PC-9 (cell line): ENCODE results near the gene TRIM71. TPM values are rescaled to one million over a fixed set of nuclear protein-coding genes. Genes with fewer than 3 reads are reported as not detected.

Source experiments
- Bru-seq: library from RNA; stranded (reverse); fragments of 400-500 nt; gene quantifications from one replicate; lab custom pipeline; 2021; lab: Mats Ljungman, UMichigan
- BruChase-seq, 2 experiments: library from RNA; stranded (reverse); fragments of 400-500 nt; gene quantifications; one replicate each; lab custom pipeline; 2021; lab: Mats Ljungman, UMichigan
- BruUV-seq: library from RNA; stranded (reverse); fragments of 400-500 nt; replicated peaks from 2 replicates; lab custom pipeline; 2021; lab: Mats Ljungman, UMichigan
- CTCF ChIA-PET: fragments of 300-600 bp; sonication (Branson Sonifier 250); formaldehyde crosslinking; loops from one replicate; lab custom pipeline; 2022; ENCODE audit warnings: antibody characterized with exemption; lab: Charles Lee
- POLR2A ChIA-PET: fragments of 300-600 bp; sonication (Branson Sonifier 250); formaldehyde crosslinking; loops from one replicate; lab custom pipeline; 2022; ENCODE audit warnings: antibody characterized with exemption; ENCODE audit not compliant: unreplicated experiment; lab: Charles Lee
- DNase-seq, 2 experiments: peaks; one replicate each; pipeline versions ENCODE4 v3.0.0 to v3.0.0-alpha.2; 2015 to 2022; ENCODE audit warnings: mixed read lengths in 1 of 2
- H2AFZ ChIP-seq: fragments of 200-600 bp; sonication (generic); 2 replicates; pipeline ENCODE4 v1.8.1; 2017; ENCODE audit warnings: antibody characterized with exemption
- H3F3A ChIP-seq: fragments of 200-600 bp; sonication (generic); 2 replicates; pipeline ENCODE4 v1.8.1; 2017; ENCODE audit warnings: antibody characterized with exemption, mild to moderate bottlenecking, low read depth; ENCODE audit not compliant: insufficient read depth
- H3K27ac ChIP-seq: fragments of 200-600 bp; sonication (generic); 2 replicates; pipeline ENCODE4 v1.6.1; 2016; ENCODE audit warnings: mixed run types
- H3K27me3 ChIP-seq: fragments of 200-600 bp; sonication (generic); 2 replicates; pipeline ENCODE4 v1.6.1; 2016; ENCODE audit warnings: low read depth, mixed run types; ENCODE audit not compliant: insufficient read depth
- H3K36me3 ChIP-seq: fragments of 200-600 bp; sonication (generic); 2 replicates; pipeline ENCODE4 v1.6.1; 2016; ENCODE audit warnings: low read depth, mixed run types
- H3K4me1 ChIP-seq: fragments of 200-600 bp; sonication (generic); replicated peaks from 2 replicates; pipeline ENCODE4 v1.6.1; 2016; ENCODE audit warnings: mixed run types; ENCODE audit not compliant: insufficient read depth
- H3K4me2 ChIP-seq: fragments of 200-600 bp; sonication (generic); 2 replicates; pipeline ENCODE4 v1.6.1; 2017; ENCODE audit warnings: mixed run types
- H3K4me3 ChIP-seq: fragments of 200-600 bp; sonication (generic); 2 replicates; pipeline ENCODE4 v1.6.1; 2016; ENCODE audit warnings: mixed run types
- H3K79me2 ChIP-seq: fragments of 200-600 bp; sonication (generic); 2 replicates; pipeline ENCODE4 v1.6.1; 2017; ENCODE audit warnings: low read depth, mixed run types
- H3K9me2 ChIP-seq: fragments of 200-600 bp; sonication (generic); 2 replicates; pipeline ENCODE4 v1.8.1; 2017; ENCODE audit warnings: mild to moderate bottlenecking; ENCODE audit not compliant: insufficient read depth
- H3K9me3 ChIP-seq: fragments of 200-600 bp; sonication (generic); 2 replicates; pipeline ENCODE4 v1.8.1; 2016; ENCODE audit warnings: low read depth; ENCODE audit not compliant: insufficient read depth
- H4K20me1 ChIP-seq: fragments of 200-600 bp; sonication (generic); 2 replicates; pipeline ENCODE4 v1.8.1; 2017; ENCODE audit not compliant: insufficient read depth
- CTCF ChIP-seq: fragments of 200-600 bp; sonication (generic); conservative IDR thresholded peaks from 2 replicates; pipeline ENCODE4 v1.6.1; 2017; ENCODE audit warnings: mixed run types, antibody characterized with exemption, mild to moderate bottlenecking, moderate library complexity
- EZH2 ChIP-seq: fragments of 200-600 bp; sonication (generic); IDR thresholded peaks from 2 replicates; pipeline ENCODE4 v1.8.0; 2017; ENCODE audit warnings: antibody characterized with exemption, low read depth
- intact Hi-C: fragments of 100-400 bp; cut with micrococcal nuclease; formaldehyde crosslinking; loops from one replicate; pipeline ENCODE4 v1.10.0; 2022; ENCODE audit not compliant: unreplicated experiment
- long read RNA-seq: library from polyadenylated mRNA; stranded (forward); transcript quantifications from one replicate; pipeline ENCODE4 v2.0.0, GENCODE V29; 2022
- total RNA-seq: library from RNA; stranded (reverse); gene quantifications from 2 replicates; pipeline ENCODE4 v1.2.3, GENCODE V29; 2021

Gene TRIM71
- total RNA-seq (not detected in 2 replicates), Bru-seq, nascent RNA (percentile 1 among the genes with signal in this experiment), BruChase-seq, experiment 1, labeled RNA remaining after a 2-hour chase (percentile 7 among the genes with signal in this experiment), BruChase-seq, experiment 2, labeled RNA remaining after a 6-hour chase (percentile 0 among the genes with signal in this experiment)
- long read RNA-seq: 0 reads

DNA sequence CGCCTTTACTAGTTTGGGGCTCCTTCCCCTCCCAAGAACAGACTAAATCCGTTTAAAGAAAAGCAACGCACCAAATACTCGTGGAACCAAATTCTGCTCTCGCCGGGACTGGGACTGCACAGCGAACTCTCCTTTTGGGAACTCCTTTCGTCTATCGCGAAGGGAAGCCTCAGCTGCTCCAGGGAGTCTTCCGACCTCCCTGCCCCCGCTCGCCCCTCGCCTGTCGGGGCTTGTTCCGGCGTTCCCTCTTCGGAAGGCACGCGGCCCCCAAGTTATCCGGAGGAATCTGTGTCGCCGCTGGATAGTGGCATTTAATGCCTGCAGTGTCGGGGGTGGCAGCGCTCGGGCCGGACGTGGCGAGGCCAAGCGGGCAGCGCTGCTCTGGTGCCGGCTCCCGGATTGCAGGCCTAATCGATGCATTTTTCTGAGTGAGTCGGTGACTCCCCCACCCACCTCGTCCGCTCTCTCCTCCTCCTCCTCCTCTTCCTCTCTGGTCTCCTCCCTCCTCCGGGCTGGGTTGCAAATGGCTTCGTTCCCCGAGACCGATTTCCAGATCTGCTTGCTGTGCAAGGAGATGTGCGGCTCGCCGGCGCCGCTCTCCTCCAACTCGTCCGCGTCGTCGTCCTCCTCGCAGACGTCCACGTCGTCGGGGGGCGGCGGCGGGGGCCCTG is at the start of gene TRIM71:
TSS of gene TRIM71 (plus strand) at position 440 of the 671 bp plus-strand sequence. CDS start at position 524, 84 bp downstream.
- H3K36me3 ChIP-seq: no peaks in the 10 kb centered on the region
- intact Hi-C loops: no loop called here
- no peak for TF ChIP-seq CTCF
- TF ChIP-seq EZH2: no peak
- H3F3A ChIP-seq: no peaks in the 10 kb centered on the region
- H3K27ac ChIP-seq: no peak within 1 kb of the TSS
- DNase-seq: no peak
- H3K9me2 ChIP-seq: no peaks in the 10 kb centered on the region
- no TSS peak for BruUV-seq
- H3K79me2 ChIP-seq: no peaks in the 10 kb centered on the region
- no peaks in the 10 kb centered on the region for H3K27me3 ChIP-seq
- H3K4me2 ChIP-seq: no peak within 1 kb of the TSS
- no peak within 1 kb of the TSS for H3K4me3 ChIP-seq
- H4K20me1 ChIP-seq: no peaks in the 10 kb centered on the region
- ChIA-PET POLR2A (no interaction called here), CTCF (no interaction called here)
- H2AFZ ChIP-seq: no peak within 1 kb of the TSS
- no peaks in the 10 kb centered on the region for H3K4me1 ChIP-seq
- no peaks in the 10 kb centered on the region for H3K9me3 ChIP-seq

DNA sequence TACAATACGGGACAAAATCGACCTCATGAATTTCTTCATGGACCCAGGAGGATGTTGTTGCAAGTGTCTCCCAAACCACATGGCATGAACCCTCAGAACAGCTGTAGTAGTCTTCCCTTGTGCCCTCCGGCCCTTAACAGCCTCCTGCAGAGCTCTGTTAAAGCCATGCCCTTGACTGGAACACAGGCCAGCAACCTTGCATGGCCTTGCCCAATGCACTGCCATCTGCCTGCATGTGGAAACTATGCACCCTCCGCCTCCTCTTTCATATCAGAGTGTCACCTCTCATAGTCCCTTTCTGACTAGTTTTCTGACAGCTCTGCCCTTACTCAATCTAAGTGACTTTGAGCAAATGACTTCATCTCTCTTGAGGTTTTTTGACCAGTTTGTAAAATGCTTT is 39.4 kb upstream of the TRIM71 start:
- intact Hi-C loops: no loop called here
- Histone ChIP-seq H4K20me1 (no peaks in the 10 kb centered on the region), H3F3A (no peaks in the 10 kb centered on the region), H3K4me2 (no peak overlapping the region), H3K27me3 (no peaks in the 10 kb centered on the region), H3K9me3 (no peaks in the 10 kb centered on the region), H3K4me3 (no peak overlapping the region), H3K27ac (no peak overlapping the region), H3K9me2 (no peaks in the 10 kb centered on the region), H3K36me3 (no peaks in the 10 kb centered on the region), H2AFZ (no peak overlapping the region), H3K79me2 (no peaks in the 10 kb centered on the region), H3K4me1 (no peaks in the 10 kb centered on the region)
- POLR2A ChIA-PET: no interaction called here
- no TSS peak for BruUV-seq
- DNase-seq: no peak
- CTCF ChIA-PET: no interaction called here
- TF ChIP-seq CTCF (no peak), EZH2 (no peak)

DNA sequence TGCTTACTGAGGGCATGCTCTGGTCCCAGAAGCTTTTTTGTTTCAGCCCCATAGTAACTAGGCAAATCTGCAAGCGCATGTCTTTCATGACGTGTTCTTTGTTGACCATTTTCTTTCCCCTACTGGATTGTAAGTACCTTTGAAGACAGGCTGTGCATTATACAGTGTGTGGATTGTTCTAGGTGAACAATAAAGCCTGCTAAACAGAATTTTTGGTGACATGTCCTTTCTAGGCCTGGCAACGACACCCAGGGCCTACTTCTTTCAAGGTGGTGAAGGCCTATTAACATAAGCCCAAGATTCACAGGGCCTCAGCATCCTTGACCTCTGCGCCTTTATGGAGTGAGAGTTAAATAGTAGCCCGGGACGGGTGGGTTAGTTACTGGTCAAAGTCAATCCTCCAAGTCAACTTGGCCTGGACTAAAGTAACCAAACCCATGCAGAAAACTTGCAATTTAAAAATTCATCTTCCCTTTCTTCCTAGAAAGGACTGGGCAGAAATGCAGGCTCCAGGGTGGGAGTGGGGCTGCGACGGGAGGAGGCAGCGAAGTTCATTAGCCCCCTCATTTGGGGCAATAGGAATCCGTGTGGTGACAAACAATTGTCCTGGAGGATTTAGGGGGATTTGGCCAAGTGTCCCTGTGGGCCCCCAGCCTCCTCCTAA is 37.6 kb upstream of the TRIM71 start:
- no peaks in the 10 kb centered on the region for H3K36me3 ChIP-seq

More for the DNA sequence above, 37.6 kb upstream of the TRIM71 start:
- Histone ChIP-seq H4K20me1 (no peaks in the 10 kb centered on the region), H3K9me3 (no peaks in the 10 kb centered on the region), H3K4me3 (peak overlapping the region; percentile 65; the same call in 1 of the 2 replicates), H2AFZ (no peak overlapping the region), H3K9me2 (no peaks in the 10 kb centered on the region), H3K27ac (no peak overlapping the region), H3K4me2 (peak overlapping the region; percentile 83), H3K4me1 (no peaks in the 10 kb centered on the region), H3K27me3 (no peaks in the 10 kb centered on the region), H3K79me2 (no peaks in the 10 kb centered on the region), H3F3A (no peaks in the 10 kb centered on the region)
- POLR2A ChIA-PET: interaction anchor here (0.6 kb wide), 1 partner anchor 863 kb away, joined by 3 read pairs; no protein-coding TSS in a partner anchor
- BruUV-seq: no TSS peak
- TF ChIP-seq EZH2 (no peak), CTCF (no peak)
- intact Hi-C loops: loop anchor here (2.0 to 10.0 kb wide), 2 partner anchors 47 to 125 kb away; no protein-coding TSS in a partner anchor
- CTCF ChIA-PET: interaction anchor here (0.6 kb wide), 2 partner anchors 159 to 318 kb away, joined by 4 to 5 read pairs; no protein-coding TSS in a partner anchor
- DNase-seq: no peak
